HepG2 (cell line): ENCODE data around the gene TRMT112.

Experiments
- NR2C2 ChIP-seq: sonication (generic); formaldehyde crosslinking; IDR thresholded peaks from 2 replicates; pipeline ENCODE4 v1.4.0; 2020; ENCODE audit warnings: missing genetic modification reagents, mild to moderate bottlenecking, moderate library complexity, borderline replicate concordance
- POLR2A ChIP-seq, 2 experiments: IDR thresholded peaks; 2 replicates each; pipeline ENCODE4 v1.6.1; 2011; ENCODE audit warnings: low read depth in 2 of 2, low read length in 2 of 2, mild to moderate bottlenecking in 1 of 2, moderate library complexity in 1 of 2; ENCODE audit not compliant: insufficient read depth in 1 of 2

GRCh38 chr11:64327375-64327774 is 10.0 kb upstream of the TRMT112 start:
- TF ChIP-seq POLR2A (IDR thresholded peaks at IDR 0.05; ENCODE audit: insufficient read depth in 1 of 2, low read depth in 2 of 2, low read length in 2 of 2) = no peak
- TF ChIP-seq NR2C2 (CRISPR knock-in tag) = no peak
